Measurements from ENCODE around the gene SYNPO2. TPM values are rescaled to one million over a fixed set of nuclear protein-coding genes. Genes with fewer than 3 reads are reported as not detected.

The SYNPO2 gene
- total and polyA plus RNA-seq, 2 donors (not counting 1 experiment from before 2014, with no cell fraction given), result 40.1 to 71.7 TPM

GRCh38 chr4:119068529-119068962 is 179.9 kb downstream of the SYNPO2 start:
- no peak for TF ChIP-seq CTCF (conservative IDR thresholded peaks at IDR 0.05 in 1 of 2, IDR thresholded peaks at IDR 0.05 in 1 of 2; ENCODE audit: low read depth in 1 of 2, low read length in 2 of 2)
- no peak for TF ChIP-seq EZH2 (IDR thresholded peaks at IDR 0.05; ENCODE audit: low read length, missing control alignments)
- H3K9me3 ChIP-seq (ENCODE audit: control insufficient read depth, insufficient read depth, low read depth, low read length), result no peaks in the 10 kb centered on the region
- no peak overlapping the region for H3K27ac ChIP-seq (ENCODE audit: insufficient read depth, low read length)
- no peak overlapping the region for H2AFZ ChIP-seq (ENCODE audit: low read length)
- no peaks in the 10 kb centered on the region for H4K20me1 ChIP-seq (ENCODE audit: control insufficient read depth, extremely low read depth, insufficient read depth, low read length)
- H3K79me2 ChIP-seq (ENCODE audit: control insufficient read depth, insufficient read depth, low read length), result no peaks in the 10 kb centered on the region
- H3K9ac ChIP-seq (ENCODE audit: insufficient read depth, low read length), result no peak overlapping the region
- H3K4me3 ChIP-seq (replicated peaks in 1 of 4; ENCODE audit: control extremely low read depth in 1 of 4, insufficient read depth in 1 of 4, low read depth in 3 of 4, low read length in 4 of 4), result no peak overlapping the region
- no peak overlapping the region for H3K4me2 ChIP-seq (ENCODE audit: extremely low read depth, insufficient read depth, low read length)
- DNase-seq (ENCODE audit: low read depth in 2 of 2), result peak in 1 of 2 donors; percentile 13
- H3K4me1 ChIP-seq (ENCODE audit: control insufficient read depth, extremely low read depth, insufficient read depth, low read length), result no peaks in the 10 kb centered on the region
- H3K27me3 ChIP-seq (ENCODE audit: control insufficient read depth, insufficient read depth, low read length), result no peaks in the 10 kb centered on the region
- no peaks in the 10 kb centered on the region for H3K36me3 ChIP-seq (ENCODE audit: control insufficient read depth, insufficient read depth, low read length)

DNA sequence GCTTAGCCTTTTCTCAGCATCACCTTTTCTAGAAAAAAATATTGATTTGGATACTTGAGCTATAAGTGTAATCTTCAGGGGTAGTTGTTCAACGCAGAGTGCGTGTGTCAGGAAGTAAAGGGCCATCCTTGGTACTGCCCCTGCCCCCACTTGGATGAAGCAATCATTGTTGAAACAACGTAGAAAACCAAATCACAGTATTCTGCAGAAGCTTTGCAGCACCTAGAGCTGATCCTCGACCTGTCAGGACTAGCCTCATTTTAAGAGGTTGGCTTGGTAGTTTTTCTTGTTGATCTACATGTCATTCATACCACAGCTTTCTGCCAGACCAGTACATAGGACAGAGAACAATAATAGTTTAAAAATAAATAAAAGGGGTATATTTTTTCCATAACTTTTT is 181.6 kb downstream of the SYNPO2 start:
- Histone ChIP-seq H3K36me3 (ENCODE audit: control insufficient read depth, insufficient read depth, low read length) (no peaks in the 10 kb centered on the region), H4K20me1 (ENCODE audit: control insufficient read depth, extremely low read depth, insufficient read depth, low read length) (no peaks in the 10 kb centered on the region), H3K27me3 (ENCODE audit: control insufficient read depth, insufficient read depth, low read length) (no peaks in the 10 kb centered on the region), H3K4me2 (ENCODE audit: extremely low read depth, insufficient read depth, low read length) (no peak overlapping the region), H3K9me3 (ENCODE audit: control insufficient read depth, insufficient read depth, low read depth, low read length) (no peaks in the 10 kb centered on the region), H3K27ac (ENCODE audit: insufficient read depth, low read length) (no peak overlapping the region), H2AFZ (ENCODE audit: low read length) (no peak overlapping the region), H3K4me1 (ENCODE audit: control insufficient read depth, extremely low read depth, insufficient read depth, low read length) (no peaks in the 10 kb centered on the region), H3K4me3 (replicated peaks in 1 of 4; ENCODE audit: control extremely low read depth in 1 of 4, insufficient read depth in 1 of 4, low read depth in 3 of 4, low read length in 4 of 4) (no peak overlapping the region), H3K9ac (ENCODE audit: insufficient read depth, low read length) (no peak overlapping the region), H3K79me2 (ENCODE audit: control insufficient read depth, insufficient read depth, low read length) (no peaks in the 10 kb centered on the region)
- TF ChIP-seq CTCF (conservative IDR thresholded peaks at IDR 0.05 in 1 of 2, IDR thresholded peaks at IDR 0.05 in 1 of 2; ENCODE audit: low read depth in 1 of 2, low read length in 2 of 2), result no peak
- no peak for TF ChIP-seq EZH2 (IDR thresholded peaks at IDR 0.05; ENCODE audit: low read length, missing control alignments)
- DNase-seq (ENCODE audit: low read depth in 2 of 2), result no peak

- no peak overlapping the region for H3K9ac ChIP-seq (ENCODE audit: insufficient read depth, low read length)
- H3K9me3 ChIP-seq (ENCODE audit: control insufficient read depth, insufficient read depth, low read depth, low read length), result no peaks in the 10 kb centered on the region
- H3K36me3 ChIP-seq (ENCODE audit: control insufficient read depth, insufficient read depth, low read length), result no peaks in the 10 kb centered on the region
- no peak for DNase-seq (ENCODE audit: low read depth in 2 of 2)
- no peak for TF ChIP-seq EZH2 (IDR thresholded peaks at IDR 0.05; ENCODE audit: low read length, missing control alignments)
- no peak for TF ChIP-seq CTCF (conservative IDR thresholded peaks at IDR 0.05 in 1 of 2, IDR thresholded peaks at IDR 0.05 in 1 of 2; ENCODE audit: low read depth in 1 of 2, low read length in 2 of 2)
- no peak overlapping the region for H2AFZ ChIP-seq (ENCODE audit: low read length)
- no peaks in the 10 kb centered on the region for H3K4me1 ChIP-seq (ENCODE audit: control insufficient read depth, extremely low read depth, insufficient read depth, low read length)
- no peak overlapping the region for H3K4me3 ChIP-seq (replicated peaks in 1 of 4; ENCODE audit: control extremely low read depth in 1 of 4, insufficient read depth in 1 of 4, low read depth in 3 of 4, low read length in 4 of 4)
- no peaks in the 10 kb centered on the region for H3K27me3 ChIP-seq (ENCODE audit: control insufficient read depth, insufficient read depth, low read length)
- H3K4me2 ChIP-seq (ENCODE audit: extremely low read depth, insufficient read depth, low read length), result no peak overlapping the region
- no peaks in the 10 kb centered on the region for H4K20me1 ChIP-seq (ENCODE audit: control insufficient read depth, extremely low read depth, insufficient read depth, low read length)
- H3K79me2 ChIP-seq (ENCODE audit: control insufficient read depth, insufficient read depth, low read length), result no peaks in the 10 kb centered on the region
- no peak overlapping the region for H3K27ac ChIP-seq (ENCODE audit: insufficient read depth, low read length)
Measured at GRCh38 chr4:119080721-119081541, 192.3 kb downstream of the SYNPO2 start.

Data from fibroblast of lung (primary cell).